K562 (cell line): Measurements from ENCODE around the gene ST14.

ENCODE experiments used
- EZH2 ChIP-seq: IDR thresholded peaks from 2 replicates; pipeline ENCODE4 v1.6.1; 2012; ENCODE audit warnings: low read depth, mild to moderate bottlenecking, inconsistent platforms, low read length, borderline replicate concordance
- FOSL1 ChIP-seq: fragments of 200-800 bp; sonication (Bioruptor generic); conservative IDR thresholded peaks from 2 replicates; pipeline ENCODE4 v1.6.1; 2016; ENCODE audit warnings: missing genetic modification characterization, missing compliant biosample characterization
- POLR2AphosphoS5 ChIP-seq: IDR thresholded peaks from 2 replicates; pipeline ENCODE4 v1.6.1; 2011; ENCODE audit warnings: mild to moderate bottlenecking, low read depth, low read length, moderate library complexity; ENCODE audit not compliant: control insufficient read depth, insufficient read depth
- RAD21 ChIP-seq, 2 experiments: fragments of 250-450 bp in 1 of 2; fragments of 450-650 bp in 1 of 2; sonication (Bioruptor Pico) in 1 of 2; formaldehyde crosslinking in 1 of 2; IDR thresholded peaks in 1 of 2; conservative IDR thresholded peaks in 1 of 2; 2 replicates each; pipeline versions ENCODE4 v1.4.0 to v1.8.0; 2020 to 2022; ENCODE audit warnings: mild to moderate bottlenecking in 2 of 2, moderate library complexity in 1 of 2
- ZNF830 ChIP-seq: fragments of 250-450 bp; sonication (Bioruptor Pico); IDR thresholded peaks from 2 replicates; pipeline ENCODE4 v1.5.0; 2021; ENCODE audit warnings: mild to moderate bottlenecking

- no peak for TF ChIP-seq EZH2
- TF ChIP-seq ZNF830 (CRISPR knock-in tag): no peak
- no peak for TF ChIP-seq POLR2AphosphoS5
- no peak for TF ChIP-seq RAD21 (CRISPR knock-in tag; conservative IDR thresholded peaks at IDR 0.05 in 1 of 2, IDR thresholded peaks at IDR 0.05 in 1 of 2)
- no peak for TF ChIP-seq FOSL1 (tag)
Measured at GRCh38 chr11:130179396-130180306, 20.1 kb downstream of the ST14 start.
